ENCODE data around the gene SPSB1. TPM values are rescaled to one million over a fixed set of nuclear protein-coding genes. Genes with fewer than 3 reads are reported as not detected.

Gene SPSB1
- total RNA-seq, 4 donors from 2014 or later, result 40.0 to 82.1 (median 52.6) TPM

DNA sequence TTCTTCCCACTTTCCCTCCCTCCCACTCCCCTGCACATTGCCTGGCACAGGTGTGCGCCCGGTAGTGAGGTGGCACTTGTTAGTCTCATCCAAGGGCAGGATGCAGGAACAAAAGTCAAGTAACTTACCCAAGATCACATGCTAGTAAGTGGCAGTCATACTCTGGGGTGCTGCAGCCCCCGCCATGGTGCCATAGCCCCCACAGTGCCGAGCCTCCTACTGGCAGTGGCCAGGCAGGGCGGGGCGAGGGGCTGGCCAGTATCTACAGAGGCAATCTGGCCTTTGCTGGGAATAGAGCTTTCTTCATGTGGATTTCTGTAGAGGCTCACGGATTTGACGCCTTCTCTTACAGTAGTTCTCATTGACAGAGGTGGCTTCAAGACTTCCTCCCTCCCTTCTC is 31.2 kb upstream of the SPSB1 start:
- 88% methylated on average over 8 of the region's 8 CpGs; no CpG with 5 or more reads in 1 of the 2 donors for WGBS, 2 donors (ENCODE audit: low coverage in 1 of 2)
- DNase-seq, result no peak
- H3K27ac ChIP-seq, result no peak overlapping the region
- in situ Hi-C loops (cut with MboI; ENCODE audit: low pct_ligation_motif_present in 1 of 4, low pct_unique_long_range_greater_than_20kb in 1 of 4, low sequenced_read_pairs in 3 of 4), result no loop called here
- peaks cover 0 to 3% (median under 1%) of the 10 kb centered on the region in 4 donors for H3K4me1 ChIP-seq
- TF ChIP-seq, protein P1, sequence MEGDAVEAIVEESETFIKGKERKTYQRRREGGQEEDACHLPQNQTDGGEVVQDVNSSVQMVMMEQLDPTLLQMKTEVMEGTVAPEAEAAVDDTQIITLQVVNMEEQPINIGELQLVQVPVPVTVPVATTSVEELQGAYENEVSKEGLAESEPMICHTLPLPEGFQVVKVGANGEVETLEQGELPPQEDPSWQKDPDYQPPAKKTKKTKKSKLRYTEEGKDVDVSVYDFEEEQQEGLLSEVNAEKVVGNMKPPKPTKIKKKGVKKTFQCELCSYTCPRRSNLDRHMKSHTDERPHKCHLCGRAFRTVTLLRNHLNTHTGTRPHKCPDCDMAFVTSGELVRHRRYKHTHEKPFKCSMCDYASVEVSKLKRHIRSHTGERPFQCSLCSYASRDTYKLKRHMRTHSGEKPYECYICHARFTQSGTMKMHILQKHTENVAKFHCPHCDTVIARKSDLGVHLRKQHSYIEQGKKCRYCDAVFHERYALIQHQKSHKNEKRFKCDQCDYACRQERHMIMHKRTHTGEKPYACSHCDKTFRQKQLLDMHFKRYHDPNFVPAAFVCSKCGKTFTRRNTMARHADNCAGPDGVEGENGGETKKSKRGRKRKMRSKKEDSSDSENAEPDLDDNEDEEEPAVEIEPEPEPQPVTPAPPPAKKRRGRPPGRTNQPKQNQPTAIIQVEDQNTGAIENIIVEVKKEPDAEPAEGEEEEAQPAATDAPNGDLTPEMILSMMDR (IDR thresholded peaks at IDR 0.05), result no peak
- no peak for TF ChIP-seq EP300 (IDR thresholded peaks at IDR 0.05; ENCODE audit: low read depth)
- H3K27me3 ChIP-seq, result no peaks in the 10 kb centered on the region
- intact Hi-C loops (cut with DNase I; ENCODE audit: low total_unique reads), result loop anchor here (10.0 kb wide), 1 partner anchor 313 kb away; no protein-coding TSS in a partner anchor
- no peak overlapping the region for H3K4me3 ChIP-seq
- peaks cover 0 to 16% (median 0%) of the 10 kb centered on the region in 4 donors for H3K36me3 ChIP-seq
- no peaks in the 10 kb centered on the region for H3K9me3 ChIP-seq

GRCh38 chr1:9262096-9262986 is 30.4 kb upstream of the SPSB1 start:
- Histone ChIP-seq H3K27ac (no peak overlapping the region), H3K36me3 (peaks cover 0 to 16% (median 0%) of the 10 kb centered on the region in 4 donors), H3K27me3 (no peaks in the 10 kb centered on the region), H3K4me3 (no peak overlapping the region), H3K4me1 (peaks cover 0 to 10% (median 5%) of the 10 kb centered on the region in 4 donors), H3K9me3 (no peaks in the 10 kb centered on the region)
- no peak for DNase-seq
- in situ Hi-C loops (cut with MboI; ENCODE audit: low pct_ligation_motif_present in 1 of 4, low pct_unique_long_range_greater_than_20kb in 1 of 4, low sequenced_read_pairs in 3 of 4), result no loop called here
- no peak for TF ChIP-seq EP300 (IDR thresholded peaks at IDR 0.05; ENCODE audit: low read depth)
- no peak for TF ChIP-seq POLR2AphosphoS5 (IDR thresholded peaks at IDR 0.05)
- TF ChIP-seq POLR2A (IDR thresholded peaks at IDR 0.05), result no peak
- TF ChIP-seq, protein P1 (IDR thresholded peaks at IDR 0.05), result no peak
- WGBS, 2 donors (ENCODE audit: low coverage in 1 of 2), result 90 to 92% methylated on average over 2 to 33 of the region's 33 CpGs
- intact Hi-C loops (cut with DNase I; ENCODE audit: low total_unique reads), result loop anchor here (10.0 kb wide), 1 partner anchor 312 kb away; no protein-coding TSS in a partner anchor

- peaks cover 0 to 11% (median 5%) of the 10 kb centered on the region in 4 donors for H3K4me1 ChIP-seq
- H3K36me3 ChIP-seq, result peaks cover 0 to 16% (median 0%) of the 10 kb centered on the region in 4 donors
- TF ChIP-seq POLR2AphosphoS5 (IDR thresholded peaks at IDR 0.05) (no peak), EP300 (IDR thresholded peaks at IDR 0.05; ENCODE audit: low read depth) (no peak), POLR2A (IDR thresholded peaks at IDR 0.05) (no peak)
- TF ChIP-seq, protein P1 (IDR thresholded peaks at IDR 0.05), result no peak
- DNase-seq, result no peak
- H3K9me3 ChIP-seq, result no peaks in the 10 kb centered on the region
- intact Hi-C loops (cut with DNase I; ENCODE audit: low total_unique reads) (loop anchor here (10.0 kb wide), 1 partner anchor 311 kb away; no protein-coding TSS in a partner anchor), in situ Hi-C loops (cut with MboI; ENCODE audit: low pct_ligation_motif_present in 1 of 4, low pct_unique_long_range_greater_than_20kb in 1 of 4, low sequenced_read_pairs in 3 of 4) (no loop called here)
- H3K27ac ChIP-seq, result no peak overlapping the region
- 90% methylated on average over 26 of the region's 26 CpGs; no CpG with 5 or more reads in 1 of the 2 donors for WGBS, 2 donors (ENCODE audit: low coverage in 1 of 2)
- no peak overlapping the region for H3K4me3 ChIP-seq
- no peaks in the 10 kb centered on the region for H3K27me3 ChIP-seq
These were observed 29.3 kb upstream of the SPSB1 start for GRCh38 chr1:9263276-9263855.
